Inflammatory macrophage treated with lipopolysaccharide for 4 hours (primary cell): Measurements from ENCODE around the gene ADGRF4.
A peak's percentile ranks its signal among the peaks of the same experiment; 100 is the strongest.

ENCODE experiments used
- DNase-seq: peaks from one replicate; pipeline ENCODE4 v3.0.0-alpha.2; 2020

Gene ADGRF4

GRCh38 chr6:47698342-47698787 is at the start of gene ADGRF4:
Gene ADGRF4, plus strand, starts transcription at chr6:47698580. Its CDS starts 8,666 bp downstream, at chr6:47707246.
- DNase-seq: peak; percentile 57

- peak; percentile 21 for DNase-seq
These were observed 47.6 kb upstream of the ADGRF4 start for GRCh38 chr6:47650553-47651432.

- no peak for DNase-seq
These were observed 46.9 kb upstream of the ADGRF4 start for GRCh38 chr6:47651505-47651944.

- DNase-seq: no peak
These were observed 44.7 kb upstream of the ADGRF4 start for GRCh38 chr6:47653706-47654105.

DNA sequence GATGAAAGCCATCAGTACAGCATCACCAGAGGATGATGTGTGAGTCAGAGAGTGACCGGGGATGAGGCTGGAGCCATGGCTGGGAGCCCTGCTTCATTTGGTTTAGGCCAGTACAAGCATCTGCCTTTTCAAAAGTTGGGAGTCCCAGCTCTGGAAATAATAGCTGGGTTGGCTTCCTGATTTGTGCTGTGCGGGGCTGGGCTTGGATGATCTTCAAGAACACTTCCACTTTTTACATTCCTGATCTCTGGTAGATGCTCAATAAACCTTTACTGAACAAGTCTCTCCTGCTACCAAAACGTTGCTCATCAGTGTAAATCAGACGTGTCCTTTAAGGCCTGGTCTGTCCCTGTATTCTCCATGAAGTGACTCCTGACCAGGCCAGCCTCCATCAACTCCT is 44.1 kb upstream of the ADGRF4 start:
- no peak for DNase-seq

DNA sequence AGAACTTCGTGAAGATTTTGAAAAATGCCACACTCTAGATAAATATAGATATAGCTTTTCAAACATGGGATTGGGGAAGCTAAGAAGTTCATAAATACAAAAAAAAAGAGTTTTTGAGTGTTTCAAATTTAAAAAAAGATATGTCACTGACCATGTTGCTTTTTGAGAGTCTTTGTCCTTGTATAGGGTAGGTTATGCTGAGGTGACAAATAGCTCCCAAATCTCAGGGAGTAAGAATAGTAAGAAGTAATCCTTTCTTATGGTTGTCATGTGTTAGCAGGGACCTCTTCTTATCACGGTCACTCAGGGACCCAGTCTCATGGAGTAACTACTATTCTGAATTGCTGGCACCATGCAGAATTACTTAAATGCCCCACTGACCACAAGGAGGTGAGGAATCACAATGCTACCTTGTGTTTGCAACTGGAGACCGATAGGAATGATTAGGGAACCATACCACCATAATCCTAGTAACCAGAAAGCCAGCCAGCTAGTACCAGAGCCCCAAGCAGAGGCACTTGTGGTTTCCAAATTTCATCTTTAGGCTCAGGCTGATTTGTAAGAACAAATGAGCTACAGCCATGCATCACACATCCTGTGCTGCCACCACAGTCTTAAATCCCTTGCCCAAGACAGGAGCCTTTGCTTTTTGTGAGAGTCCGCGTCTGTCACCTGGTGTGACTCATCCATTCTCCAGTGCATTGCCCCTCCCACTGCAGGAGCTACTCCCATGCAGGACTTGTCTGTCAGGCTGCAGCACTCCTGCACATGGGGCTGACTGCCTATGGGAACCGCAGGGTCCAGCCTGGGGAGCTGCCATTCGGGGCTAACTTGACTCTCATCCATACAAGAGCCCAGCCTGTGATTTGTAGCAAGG is 42.4 kb upstream of the ADGRF4 start:
- DNase-seq: peak; percentile 13

DNA sequence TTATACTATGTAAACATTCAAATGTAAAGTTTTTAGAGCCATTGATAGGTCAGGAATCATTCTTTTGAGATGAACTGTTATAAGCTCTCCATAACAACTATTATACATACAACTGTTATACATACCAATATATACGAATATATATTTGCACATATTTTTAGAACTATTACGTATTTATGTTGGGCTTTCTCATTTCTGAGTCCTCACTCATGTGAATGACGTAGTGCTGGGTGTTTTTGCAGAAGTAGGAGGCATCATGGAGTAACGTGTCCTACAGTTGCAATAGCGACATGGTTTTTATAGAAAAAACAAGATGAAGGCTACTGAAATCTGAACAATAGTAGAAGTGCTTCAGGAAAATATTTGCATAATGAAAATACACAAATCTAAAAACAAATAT is 36.4 kb upstream of the ADGRF4 start:
- DNase-seq: peak; percentile 5

DNA sequence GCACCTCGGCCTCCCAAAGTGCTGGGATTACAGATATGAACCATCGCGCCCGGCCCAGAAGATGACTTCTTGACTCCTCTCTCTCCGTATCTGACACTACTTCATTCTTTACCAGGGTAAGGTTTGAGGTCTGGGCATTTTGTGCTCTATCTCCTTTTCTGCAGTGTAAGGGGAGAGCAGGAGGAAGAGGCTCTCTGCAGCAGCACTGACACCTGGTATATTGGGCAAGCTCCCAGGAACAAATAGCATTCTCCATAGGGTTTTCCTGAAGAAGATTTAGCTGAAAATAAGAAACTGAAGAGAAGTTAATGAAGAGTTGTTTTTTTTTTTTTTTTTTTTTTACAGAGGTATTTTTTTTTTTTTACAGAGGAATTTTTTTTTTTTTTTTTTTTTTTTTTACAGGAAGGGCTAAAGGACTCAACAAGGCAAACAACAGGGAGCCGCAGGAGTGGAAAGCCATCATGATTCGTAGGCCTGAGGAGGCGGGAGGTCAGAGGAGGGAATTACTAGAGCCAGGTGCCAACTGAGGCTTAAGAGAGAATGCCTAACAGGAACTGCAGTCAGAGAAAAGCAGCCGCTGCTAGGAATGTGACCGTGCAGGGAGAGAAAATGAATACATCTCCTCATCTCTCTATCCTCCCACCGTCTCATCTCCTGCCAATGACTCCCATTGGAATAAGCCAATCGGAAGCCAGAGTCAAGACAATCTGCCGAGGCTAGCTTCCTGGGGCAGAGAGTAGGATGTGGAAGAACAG is 34.7 kb upstream of the ADGRF4 start:
- no peak for DNase-seq

DNA sequence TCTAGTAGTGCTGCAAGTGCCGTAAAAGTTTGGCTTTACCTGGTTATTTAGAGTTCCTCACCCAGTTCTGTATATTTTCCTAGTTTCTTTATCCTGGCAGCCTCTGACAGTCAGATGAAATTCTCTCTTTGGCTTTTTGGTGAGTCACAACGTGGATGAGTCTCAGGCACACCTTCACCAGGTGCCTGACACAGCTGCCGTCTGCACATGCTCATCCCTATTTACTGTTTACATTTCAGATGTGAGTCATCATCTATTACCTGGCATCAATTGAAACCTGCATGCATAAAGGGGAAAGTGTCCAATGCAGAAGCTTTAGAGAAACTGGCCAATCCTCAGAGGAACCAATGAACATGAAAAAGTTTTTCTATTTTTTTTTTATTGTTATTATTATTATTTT is 33.3 kb upstream of the ADGRF4 start:
- DNase-seq: no peak

DNA sequence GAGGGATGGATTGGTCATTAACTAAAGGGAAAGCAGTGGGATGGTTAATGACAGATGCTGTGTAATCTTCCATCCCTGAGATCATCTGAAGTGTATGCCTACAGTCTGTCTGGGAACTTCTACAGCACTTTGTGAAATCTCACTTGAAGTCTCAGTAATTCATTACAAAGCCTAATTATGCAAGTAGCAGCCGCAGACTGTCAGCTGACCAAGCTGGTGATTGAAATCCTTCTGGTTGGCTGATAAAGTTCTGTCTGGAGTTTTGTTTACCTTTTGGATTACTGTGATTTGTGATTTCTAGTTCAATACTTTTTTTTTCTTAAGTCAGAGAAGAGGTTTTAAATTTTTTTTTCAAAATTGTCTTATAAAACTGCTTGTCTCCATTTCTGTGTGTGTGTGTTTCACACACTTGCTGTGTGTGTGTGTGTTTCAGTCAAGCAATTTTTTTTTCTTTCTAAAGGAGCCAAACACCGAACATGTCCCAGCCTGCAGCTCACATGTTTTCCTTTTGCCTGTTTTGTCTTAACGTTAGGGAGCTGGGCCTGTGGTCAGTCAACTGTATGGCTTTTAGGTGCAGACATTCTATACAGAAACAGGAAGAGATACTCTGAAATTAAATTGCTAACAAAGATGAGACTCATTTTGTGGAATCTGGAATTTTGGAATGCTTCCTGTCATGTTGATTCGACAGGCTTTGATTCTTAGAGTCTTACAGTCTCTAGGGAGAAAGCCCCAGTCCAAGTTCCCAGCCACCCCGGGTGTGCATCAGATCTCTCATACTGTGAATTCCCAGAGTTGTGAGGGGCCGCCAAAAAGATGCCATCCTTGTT is 28.5 kb upstream of the ADGRF4 start:
- no peak for DNase-seq

GRCh38 chr6:47670851-47671250 is 27.5 kb upstream of the ADGRF4 start:
- DNase-seq: no peak

DNA sequence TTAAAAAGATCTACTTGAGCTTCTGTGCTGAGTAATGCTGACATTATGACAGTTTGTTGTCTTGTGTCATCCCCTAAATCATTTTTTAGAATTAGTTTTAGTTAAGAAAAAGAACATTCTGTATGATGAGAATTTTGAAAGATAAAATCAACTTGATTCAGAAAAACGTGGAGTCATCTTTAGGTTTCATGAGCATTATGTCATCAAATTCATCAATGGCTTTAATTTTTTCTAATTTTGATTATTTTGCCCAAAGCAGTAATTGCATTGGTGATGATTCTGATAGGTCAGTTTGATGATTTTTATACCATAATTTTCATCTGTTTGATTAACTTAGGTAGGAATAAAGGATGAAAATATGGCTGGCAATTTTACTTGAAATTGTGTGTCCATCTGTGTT is 26.6 kb upstream of the ADGRF4 start:
- DNase-seq: no peak

GRCh38 chr6:47672816-47673215 is 25.6 kb upstream of the ADGRF4 start:
- DNase-seq: no peak

DNA sequence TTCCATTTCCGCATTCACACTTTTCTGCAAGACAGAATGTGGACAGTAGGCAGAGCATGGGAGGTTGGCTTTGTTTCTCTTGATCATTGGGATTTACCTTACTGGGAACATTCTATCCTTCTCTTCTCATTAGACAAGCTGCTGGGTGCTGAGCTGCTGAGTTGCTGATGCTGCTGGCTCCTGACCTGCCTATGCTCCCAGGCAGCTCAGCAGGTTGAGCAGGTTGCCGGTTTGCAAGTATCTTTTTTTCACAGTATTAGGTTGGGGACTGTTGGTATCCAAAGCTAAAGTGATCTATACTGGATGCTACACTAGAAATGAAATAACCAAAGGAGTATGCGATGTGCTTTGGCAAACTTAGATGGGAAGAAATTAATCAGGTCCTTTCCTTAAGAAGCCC is 23.7 kb upstream of the ADGRF4 start:
- no peak for DNase-seq

- DNase-seq: no peak
These were observed 20.8 kb upstream of the ADGRF4 start for GRCh38 chr6:47677381-47678100.

DNA sequence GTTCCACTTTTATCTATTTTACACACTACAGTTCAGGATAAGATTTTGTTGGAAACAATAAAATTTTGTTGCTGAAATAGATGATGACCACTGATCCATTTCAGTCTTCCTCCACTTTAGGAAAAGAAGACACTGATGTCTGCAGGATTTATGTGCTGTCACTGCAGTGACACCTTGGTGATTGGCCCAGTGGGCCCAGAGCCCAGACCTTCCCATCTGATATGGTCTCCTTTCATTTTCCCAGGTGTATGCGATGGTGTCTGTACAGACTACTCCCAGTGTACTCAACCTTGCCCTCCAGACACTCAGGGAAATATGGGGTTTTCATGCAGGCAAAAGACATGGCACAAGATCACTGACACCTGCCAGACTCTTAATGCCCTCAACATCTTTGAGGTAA is 19.6 kb upstream of the ADGRF4 start:
- DNase-seq: no peak

GRCh38 chr6:47679322-47679906 is 19.0 kb upstream of the ADGRF4 start:
- DNase-seq: no peak

DNA sequence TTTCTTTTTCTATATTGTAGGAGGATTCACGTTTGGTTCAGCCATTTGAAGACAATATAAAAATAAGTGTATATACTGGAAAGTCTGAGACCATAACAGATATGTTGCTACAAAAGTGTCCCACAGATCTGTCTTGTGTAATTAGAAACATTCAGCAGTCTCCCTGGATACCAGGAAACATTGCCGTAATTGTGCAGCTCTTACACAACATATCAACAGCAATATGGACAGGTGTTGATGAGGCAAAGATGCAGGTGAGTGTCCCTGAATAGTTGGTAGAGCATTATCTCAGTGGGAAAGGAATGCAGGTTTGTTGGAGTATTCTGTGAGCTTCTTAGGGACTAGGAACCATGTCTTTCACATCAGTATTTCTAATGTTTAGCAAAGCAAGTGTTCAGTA is 18.3 kb upstream of the ADGRF4 start:
- no peak for DNase-seq

DNA sequence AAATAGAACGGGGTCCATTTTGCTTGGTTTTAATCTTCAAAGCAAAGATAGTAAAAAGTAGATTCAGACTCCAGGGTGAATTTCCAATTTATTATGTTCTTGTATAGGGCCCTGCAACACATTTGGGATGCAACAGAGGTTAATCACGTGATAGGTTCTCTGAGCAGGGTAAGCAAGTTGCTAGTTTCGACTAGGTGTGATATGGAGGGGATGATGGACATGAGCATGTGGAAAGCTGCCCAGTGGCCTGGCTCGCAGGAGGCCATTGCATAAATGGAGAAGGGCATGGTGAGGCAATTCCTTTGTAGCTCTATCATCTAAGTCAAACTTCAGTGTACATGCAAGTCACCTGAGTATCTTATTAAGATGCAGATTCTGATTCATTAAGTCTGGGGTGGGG is 17.7 kb upstream of the ADGRF4 start:
- no peak for DNase-seq

- DNase-seq: no peak
These were observed 17.0 kb upstream of the ADGRF4 start for GRCh38 chr6:47681201-47681990.
